Erythroblast (primary cell): ENCODE measurements around the gene BRD7.

Source experiments
- GATA1 ChIP-seq: IDR thresholded peaks from 2 replicates; pipeline ENCODE4 v1.6.1; 2011; ENCODE audit warnings: low read depth, mild to moderate bottlenecking, control low read depth, low read length, moderate library complexity
- POLR2A ChIP-seq: IDR thresholded peaks from 2 replicates; pipeline ENCODE4 v1.6.1; 2011; ENCODE audit warnings: mild to moderate bottlenecking, low read length

DNA sequence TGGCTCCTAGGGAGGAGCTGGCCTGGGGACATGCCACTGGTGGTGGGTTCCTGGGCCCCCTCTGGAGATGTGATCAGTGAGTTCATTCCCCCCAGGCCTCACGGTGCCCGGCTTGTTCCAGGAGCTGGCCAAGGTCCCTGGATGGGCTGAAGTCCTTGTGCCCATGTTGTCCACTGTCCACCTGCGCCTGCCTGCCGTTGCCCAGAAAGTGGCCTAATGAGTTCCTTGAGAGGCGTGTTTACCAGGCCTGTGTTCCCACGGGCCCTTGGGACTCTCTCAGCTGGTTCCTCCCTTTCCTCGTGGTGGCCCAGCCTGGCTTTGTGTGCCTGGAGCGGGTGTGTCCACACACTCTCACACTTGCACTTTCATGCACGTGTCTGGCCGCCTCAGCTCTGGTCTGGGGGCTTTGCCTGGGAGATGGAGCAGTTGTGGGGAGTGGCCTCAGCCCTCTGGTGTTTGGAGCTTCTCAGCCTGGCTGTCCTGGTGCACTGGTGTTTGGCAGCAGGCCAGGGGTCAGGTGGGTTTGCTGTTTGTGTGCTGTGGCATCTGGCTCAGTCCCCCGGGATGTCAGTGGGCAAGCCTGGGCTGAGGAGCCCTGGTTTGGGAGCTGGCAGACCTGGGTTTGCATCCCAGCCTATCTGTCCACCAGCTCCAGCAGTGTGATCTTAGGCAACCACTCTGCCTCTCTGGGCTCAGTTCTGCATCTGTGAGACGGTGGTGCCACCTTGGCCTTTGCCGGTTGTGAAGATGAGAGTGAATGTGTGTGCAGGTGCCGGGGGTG lies 84.5 kb downstream of the BRD7 start:
- TF ChIP-seq POLR2A: no peak
- no peak for TF ChIP-seq GATA1
